Measurements from ENCODE around the gene ADAMTS4.
A peak's percentile ranks its signal among the peaks of the same experiment; 100 is the strongest.

The ADAMTS4 gene

DNA sequence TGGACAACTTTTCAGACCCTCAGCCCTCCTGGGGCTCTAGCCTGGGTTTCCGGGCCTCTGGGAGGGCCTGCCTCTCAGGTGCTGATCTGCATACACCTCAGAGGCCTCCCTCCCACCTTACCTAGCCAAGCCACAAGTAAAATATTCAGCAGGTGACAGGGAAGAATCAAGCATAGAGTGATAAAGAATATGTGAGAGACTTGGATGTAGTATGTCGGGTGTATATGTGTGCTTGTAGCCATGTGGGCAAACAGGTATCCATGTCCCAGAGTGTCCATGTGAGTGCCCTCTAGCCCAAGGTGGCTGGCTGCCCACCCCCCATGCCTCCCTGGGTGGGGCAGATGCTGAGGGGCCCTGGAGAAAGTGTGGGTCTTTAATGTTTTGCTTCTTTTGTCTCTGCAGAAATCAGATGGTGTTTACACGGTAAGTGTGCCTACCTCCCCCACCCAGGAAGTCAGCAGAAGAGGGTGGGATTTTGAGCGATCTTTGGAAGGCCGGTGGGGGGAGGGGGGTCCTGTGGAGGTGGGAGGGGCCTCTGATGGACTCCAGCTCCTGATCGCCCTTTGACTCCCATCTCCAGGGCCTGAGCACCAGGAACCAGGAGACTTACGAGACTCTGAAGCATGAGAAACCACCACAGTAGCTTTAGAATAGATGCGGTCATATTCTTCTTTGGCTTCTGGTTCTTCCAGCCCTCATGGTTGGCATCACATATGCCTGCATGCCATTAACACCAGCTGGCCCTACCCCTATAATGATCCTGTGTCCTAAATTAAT, 19.6 kb upstream of the ADAMTS4 start:
- DNase-seq = no peak

DNA sequence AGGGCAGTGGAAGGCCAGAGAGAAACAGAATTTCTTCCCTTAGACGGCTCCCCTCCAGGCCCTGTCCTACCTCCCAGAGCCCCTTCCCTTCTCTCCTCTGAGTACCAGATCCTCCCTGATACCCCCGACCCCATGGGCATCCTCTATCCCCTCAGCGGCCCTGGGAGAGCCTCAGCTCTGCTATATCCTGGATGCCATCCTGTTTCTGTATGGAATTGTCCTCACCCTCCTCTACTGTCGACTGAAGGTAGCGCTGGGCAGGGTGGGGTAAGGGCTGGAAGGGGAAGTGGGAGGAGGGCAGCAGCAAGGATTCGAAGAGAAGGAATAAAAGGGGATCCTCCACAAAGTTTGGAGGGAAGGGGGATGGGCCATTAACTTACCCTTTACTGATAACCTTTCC, 19.0 kb upstream of the ADAMTS4 start:
- DNase-seq = no peak

DNA sequence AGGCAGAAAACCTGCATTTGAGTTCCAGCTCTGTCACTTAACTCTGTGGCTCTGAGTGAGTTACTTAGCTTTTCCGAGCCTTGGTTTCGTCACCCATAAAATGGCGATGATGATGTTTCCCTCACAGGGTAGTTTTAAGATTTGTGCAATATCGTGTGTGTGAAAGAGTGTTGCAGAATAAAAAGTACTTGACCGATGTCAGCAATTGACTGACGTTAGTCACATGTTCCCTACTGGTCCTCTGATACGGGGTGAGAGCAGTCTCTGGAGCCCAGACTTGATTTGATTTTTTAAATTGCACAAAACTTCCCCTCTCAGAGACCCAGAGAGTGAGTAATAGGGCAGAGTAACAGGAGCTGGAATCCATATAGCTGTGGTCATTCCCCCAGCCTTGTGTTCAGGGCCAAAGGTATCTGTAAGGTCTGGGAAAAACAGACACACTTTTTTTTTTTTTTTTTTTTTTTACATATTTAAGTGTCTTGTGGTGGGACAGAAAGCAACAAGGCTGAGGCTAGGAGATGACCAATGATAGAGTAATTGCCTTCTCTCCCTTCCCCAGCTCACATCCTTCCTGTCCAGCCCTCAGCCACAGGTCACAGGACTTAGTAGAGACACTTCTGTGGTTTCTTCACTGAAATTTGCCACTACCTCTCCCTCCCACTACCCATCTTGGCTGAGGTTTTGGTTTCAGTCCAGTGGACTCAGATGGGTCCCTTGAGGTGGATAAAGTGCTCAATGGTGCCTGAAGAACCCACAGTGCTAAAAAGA, 18.3 kb upstream of the ADAMTS4 start:
- peak; percentile 58 for DNase-seq

DNA sequence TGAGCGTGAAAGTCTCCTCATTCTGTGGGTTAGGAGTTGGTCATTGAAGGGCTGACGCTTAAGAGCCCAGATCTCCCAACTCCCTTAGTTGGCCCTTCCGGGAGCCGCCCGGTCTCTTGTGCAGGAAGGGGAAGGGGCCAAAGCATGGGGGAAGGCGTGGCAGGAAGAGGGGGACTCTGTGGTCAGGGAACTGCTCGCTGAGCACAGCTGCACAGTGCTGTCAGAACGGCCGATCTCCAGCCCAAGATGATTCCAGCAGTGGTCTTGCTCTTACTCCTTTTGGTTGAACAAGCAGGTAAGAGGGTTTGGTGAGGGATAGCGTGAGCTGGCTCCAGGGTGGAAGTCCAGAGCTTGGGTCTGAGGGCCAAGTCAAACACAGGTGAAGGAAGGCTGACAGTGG, 16.2 kb upstream of the ADAMTS4 start, which contains the start of gene FCER1G:
Gene FCER1G, plus strand, starts transcription at position 220 of the 400 bp plus-strand sequence. Its CDS starts 27 bp downstream, at position 247.
- no peak for DNase-seq

DNA sequence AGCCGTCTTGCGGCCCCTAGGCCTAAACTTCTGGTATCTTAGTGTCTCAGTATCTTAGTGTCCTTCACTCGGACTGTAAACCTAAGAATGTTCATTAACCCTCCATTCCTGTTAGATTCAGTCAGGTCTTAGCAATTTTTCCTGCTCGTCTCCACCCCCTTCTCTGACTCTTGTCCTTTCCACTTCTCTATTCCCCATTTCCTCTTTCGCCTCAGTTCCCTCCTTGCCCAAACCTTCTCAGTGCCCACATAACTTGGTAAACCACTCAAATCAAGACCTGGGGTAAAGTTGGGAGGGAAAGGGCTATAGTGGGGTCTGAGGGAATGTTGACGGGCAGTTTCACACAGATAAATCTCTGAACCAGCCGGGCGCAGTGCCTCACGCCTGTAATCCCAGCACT, 15.5 kb upstream of the ADAMTS4 start:
- DNase-seq = no peak

DNA sequence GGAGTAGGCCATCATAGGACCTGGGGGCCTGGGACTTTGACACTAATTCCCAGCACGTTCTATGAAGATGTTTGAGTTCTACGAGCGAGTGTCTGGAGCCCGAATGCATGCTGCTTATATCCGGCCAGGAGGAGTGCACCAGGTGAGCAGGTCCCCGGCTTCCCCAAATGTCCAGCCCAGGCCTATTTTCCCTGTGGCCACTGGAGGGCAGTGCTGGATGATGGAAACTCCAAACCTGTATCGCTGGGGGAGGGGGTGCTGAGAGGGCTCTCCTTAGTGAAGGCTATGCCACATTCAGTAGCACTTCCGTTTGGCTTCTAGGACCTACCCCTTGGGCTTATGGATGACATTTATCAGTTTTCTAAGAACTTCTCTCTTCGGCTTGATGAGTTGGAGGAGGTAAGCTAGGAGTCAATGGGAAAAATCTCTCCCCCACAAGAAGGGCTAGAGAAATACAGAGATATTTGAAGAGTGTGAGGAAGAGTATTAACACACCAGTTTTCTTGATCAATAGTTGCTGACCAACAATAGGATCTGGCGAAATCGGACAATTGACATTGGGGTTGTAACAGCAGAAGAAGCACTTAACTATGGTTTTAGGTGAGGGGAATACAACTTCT, 11.0 kb upstream of the ADAMTS4 start:
- peak; percentile 71 for DNase-seq

DNA sequence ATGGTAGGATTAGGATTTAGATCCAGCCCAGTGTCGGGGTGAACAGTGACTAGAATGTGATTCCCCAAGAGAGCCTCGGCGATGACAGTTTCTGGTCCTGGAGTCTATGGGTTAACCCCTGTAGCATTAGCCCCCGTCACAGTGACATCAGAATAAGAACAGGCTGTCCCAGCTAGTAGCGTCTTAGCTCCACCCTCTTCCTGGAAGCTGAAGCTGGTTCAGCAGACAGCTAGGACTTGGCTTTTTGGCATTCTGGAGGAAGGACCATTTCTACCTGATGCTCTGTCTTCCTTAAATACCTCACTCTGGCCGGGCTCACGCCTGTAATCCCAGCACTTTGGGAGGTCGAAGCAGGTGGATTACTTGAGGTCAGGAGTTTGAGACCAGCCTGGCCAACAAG, 8.3 kb upstream of the ADAMTS4 start:
- no peak for DNase-seq

DNA sequence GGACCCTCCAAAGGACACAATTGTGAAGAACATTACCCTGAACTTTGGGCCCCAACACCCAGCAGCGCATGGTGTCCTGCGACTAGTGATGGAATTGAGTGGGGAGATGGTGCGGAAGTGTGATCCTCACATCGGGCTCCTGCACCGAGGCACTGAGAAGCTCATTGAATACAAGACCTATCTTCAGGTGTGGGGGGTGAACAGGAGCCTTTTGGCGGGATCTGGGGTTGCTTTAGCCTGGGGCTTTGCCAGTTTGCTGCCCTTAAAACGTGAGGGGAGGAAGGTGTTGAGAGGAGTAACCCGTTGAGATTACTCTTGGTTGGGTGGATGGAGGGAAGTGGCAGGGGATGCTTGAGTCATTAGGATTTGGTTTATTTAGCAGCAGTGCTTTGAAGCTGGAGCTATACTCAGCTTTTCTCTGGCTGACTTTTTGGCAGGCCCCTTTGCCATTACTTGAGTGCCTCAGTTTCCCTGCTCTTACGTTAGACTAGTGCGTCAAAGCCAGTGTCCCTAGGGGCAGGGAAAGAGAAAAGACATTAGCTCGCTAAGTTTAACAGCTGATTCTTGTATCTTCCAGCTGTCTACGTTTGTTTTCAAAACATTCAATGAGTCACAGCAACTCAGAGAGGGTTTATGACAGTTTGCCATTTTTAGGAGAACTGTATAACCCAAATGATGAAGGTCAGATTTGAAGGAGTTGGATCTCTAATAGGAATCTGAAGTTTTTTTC, 7.7 kb upstream of the ADAMTS4 start:
- DNase-seq = no peak

DNA sequence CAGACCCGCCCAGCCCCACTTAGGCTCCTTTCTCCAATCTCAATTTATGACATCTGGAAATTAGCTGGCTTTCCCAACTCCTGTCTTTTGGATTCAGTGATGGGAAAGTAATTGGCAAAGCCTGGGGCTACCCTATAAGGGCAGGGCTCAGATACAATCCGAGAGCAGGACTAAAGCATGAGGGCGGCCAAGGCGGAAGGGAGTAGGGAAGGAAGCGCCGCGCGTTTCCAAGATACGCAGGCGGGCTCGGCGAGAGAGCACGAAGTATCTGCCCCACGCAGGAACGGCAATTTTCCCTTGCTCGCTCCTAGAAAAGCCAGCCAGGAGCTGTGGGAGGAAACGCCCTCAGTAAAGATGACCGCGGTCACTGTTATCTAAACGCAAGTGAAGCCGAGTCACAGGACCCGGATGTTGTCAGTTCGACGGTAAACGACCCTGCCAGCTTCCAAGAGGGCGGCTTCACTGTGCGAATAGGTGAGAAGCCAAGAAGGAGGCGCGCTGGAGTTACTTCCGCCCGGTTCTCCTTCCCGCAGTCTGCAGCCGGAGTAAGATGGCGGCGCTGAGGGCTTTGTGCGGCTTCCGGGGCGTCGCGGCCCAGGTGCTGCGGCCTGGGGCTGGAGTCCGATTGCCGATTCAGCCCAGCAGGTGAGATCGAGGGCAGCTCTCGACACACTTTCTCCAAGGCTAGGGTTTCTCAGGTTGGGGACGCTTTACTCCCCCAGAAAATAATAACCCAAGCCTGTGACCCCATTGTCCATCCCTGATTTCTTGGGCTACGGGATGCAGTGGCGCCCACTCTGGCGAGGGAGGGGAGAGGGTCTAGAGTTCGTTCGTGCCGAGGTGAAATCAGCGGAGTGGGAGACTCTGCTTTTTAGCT, 3.2 kb upstream of the ADAMTS4 start, which contains the start of gene NDUFS2:
Gene NDUFS2, plus strand, starts transcription at position 532 of the 877 bp plus-strand sequence. Its CDS starts 19 bp downstream, at position 551.
- peak; percentile 94 for DNase-seq

DNA sequence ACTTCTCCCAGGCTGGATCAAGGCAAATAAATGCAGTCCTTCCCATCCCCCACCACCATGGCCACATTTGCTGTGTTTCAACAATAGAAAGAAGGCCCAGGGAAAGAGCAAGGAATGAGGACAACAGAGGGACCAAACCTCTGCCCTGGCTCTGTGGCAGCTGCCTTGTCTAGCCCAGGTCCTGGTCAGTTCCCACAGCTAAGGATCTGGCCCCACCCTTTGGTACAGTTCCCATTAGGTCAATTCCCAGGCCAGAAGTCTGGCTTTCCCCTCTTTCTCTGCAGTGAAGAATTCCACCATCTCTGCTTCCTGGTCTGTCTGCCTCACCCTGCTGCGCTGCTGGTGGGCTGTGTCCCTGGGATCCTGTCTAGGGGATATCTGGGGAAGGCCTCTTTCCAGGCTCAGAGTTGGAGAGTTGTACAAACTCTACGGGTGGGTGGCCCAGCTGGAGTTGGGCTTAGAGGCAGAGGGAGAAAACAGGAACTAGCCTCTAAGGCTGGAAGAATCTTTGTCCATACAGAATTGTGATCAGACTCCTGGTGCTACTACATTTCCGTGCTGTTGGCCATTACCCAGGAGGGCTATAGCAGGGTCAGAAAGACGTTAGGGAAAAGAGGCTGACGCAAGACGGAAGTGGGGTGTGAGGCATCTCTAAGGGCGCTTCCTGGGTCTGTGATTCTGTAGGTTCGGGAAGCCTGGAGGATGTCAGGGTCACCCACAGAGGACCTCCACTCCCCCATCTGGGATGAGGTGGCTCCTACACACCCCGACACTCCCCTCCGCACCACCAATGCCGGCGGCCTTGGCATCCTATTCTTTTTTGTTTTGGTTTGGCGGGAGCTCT, 2.4 kb upstream of the ADAMTS4 start:
- DNase-seq = no peak

DNA sequence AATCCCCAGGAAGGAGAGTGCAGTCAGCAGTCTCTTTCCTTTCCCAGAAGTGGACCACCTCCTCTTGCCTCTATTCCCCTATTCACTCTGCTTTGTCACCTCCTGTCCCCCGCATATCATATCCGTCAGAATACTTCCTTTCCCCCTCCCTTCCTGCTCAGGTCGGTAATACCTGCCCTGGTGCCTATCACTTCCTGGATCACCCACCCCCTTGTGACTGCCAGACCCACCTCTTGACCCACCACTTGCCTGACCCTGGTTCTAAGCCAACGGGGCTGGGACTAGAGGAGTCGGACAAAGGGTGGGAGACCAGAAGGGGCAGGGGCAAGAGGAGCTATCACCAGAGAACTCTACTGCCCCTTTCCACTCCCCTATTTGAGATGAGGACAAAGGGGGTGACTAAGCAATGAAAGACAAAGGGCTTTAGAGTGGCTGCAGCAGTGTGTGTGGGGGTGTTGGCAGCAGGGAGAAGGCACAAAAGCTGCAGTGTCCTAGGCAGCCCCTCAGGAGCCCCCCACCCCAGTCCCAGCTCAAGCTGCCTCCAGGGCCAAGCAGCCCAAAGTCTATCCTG, 1.7 kb upstream of the ADAMTS4 start:
- DNase-seq = no peak

DNA sequence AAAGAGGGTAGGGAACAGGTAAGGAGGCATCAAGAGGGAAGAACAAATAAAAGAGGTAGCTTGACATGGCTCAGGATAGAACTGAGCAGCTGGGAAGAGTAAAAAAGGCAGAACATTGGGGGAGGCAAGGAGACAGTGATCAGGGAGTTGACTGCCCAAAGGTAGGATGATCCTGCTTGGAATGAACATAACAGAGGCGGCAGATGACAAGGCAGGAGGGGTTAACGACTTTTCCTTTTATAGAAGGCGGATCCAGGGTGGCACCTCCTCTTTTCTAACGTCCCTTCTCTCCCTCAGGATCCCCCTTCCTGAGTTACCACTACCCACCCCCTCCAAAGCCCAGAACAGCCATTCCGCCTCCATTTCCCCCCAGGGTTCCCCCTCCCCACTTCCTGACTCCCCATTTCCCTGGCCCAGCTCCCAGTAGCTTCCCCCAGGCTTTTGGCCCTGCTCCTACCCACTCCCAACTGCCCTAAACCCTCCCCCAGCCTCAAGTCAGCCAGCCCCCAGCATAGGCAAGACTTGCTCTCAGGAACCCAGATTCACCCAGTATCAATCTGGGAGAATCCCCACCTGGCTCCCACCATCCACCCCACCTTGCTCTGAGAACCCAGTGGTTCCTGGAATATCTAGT, 769 bp upstream of the ADAMTS4 start:
- no peak for DNase-seq

DNA sequence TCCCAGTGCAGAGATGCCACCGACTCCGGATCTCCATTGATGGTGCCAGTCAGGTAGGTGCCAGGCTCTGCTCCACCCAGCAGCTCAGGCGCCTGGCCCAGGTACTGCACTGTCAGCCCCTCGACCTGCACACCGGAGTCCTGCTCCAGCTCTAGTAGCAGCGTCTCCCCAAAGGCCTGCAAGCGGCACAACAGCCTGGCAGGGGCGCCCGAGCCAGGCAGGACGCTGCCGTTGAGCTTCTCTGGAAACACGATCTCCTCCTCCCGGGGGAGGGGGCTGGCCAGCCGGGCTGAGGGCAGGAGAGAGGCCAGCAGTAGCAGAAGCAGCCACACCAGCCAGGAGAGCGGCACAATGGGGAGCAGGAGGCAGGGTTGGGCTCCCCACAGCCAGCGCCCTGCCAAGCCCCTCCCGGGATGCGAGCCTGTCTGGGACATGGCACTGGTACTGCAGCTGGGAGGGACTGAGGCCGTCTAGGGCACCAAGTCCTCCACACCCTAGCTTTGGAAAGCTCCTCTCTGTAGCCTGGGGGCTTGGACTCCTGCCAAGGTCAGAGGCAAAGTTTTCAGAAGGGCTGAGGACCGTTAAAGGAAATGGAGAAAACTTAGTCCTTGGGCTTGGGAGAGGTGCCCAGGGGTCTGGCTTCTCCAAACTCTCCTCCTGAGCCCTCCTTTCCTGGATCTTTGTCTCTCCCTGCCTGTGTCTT, 509 bp downstream of the ADAMTS4 start:
- DNase-seq = no peak

DNA sequence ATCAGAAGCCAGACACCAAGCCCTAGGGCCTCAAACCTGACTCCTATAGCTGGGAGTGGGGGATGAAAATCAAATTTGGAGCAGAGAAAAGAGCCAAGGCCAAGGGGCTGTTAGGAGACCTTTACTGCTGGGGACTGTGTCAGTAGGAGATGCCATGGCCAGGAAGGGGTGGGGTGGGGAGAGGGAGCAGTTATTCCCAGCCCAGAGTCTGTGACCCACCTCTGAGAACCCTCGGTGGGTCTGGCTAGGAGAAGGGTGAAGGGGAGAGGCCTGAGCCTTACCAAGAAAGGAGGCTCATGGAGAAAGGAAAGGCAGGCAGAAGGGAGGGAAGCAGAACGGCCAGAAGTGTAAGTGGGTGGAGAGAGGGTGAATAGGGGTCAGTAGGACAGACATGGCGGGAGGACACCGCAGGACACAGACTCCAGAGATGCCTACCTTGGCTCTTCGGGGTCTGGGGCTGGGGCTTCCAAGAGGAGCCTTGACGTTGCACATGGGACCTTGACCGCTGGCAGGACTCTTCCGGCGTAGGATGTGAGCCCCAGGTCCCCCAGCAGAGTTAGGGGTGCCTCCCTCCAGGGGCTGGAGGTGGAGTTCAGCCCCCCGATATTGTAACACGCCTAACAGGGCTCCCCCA, 1.2 kb downstream of the ADAMTS4 start:
- no peak for DNase-seq

DNA sequence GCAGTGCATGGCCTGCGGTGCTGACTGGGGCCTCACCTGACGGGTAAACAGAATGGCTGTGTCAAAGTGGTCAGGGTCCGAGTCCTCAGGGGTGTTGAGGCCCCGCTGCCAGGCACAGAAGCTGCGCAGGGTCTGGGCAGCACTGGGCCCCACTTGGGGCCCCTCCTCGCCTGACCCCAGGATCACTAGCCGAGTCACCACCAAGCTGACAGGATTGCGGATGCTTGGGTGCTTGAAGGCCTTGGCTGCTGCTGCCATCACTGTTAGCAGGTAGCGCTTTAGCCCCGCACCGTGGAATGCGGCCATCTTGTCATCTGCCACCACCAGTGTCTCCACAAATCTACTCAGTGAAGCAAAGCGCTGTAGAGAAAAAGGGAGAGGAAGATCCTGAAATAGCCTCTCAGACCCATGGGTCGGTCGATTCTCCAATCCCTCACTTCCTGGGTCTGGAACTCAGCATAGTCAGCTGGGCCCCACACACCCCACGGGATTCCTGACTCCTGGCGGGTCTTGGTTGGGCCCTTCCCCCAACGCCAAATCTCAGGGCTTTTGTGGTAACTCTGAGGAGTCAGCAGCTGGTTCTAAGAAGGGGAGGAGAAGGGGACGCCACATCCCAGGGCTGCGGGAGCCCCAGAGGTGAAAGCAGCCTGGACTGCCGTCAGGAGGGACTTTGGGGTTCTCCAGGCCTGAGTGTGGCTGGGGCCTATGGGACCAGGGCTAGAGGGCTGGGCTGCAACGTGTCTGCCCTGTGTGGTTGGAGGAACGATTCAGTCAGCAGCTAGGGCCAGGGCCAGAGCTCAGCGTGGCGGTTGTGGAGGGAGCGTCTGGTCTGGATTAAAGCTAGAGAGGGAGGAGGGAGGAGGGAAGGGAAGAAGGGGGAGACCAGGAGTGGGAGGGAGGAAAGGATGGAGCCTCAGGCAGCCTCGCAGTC, 2.1 kb downstream of the ADAMTS4 start:
- DNase-seq = no peak

DNA sequence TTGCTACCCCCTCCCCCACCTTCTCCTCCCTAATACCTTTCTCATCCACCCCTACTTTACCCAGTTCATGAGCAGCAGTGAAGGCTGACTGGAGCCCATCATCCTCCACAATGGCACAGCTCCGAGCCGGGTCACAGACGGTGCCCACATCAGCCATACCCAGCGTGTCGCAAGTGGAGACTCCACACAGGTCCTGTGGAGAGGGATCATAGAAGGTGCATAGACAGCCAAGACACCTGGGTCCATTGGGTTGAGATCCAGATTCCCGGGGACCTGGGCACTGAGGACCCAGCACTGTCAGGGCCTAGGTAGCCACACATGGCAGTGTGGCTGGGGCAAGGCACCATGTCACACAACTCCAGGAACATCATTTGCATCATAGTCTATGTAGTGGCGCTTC, 2.7 kb downstream of the ADAMTS4 start:
- no peak for DNase-seq

DNA sequence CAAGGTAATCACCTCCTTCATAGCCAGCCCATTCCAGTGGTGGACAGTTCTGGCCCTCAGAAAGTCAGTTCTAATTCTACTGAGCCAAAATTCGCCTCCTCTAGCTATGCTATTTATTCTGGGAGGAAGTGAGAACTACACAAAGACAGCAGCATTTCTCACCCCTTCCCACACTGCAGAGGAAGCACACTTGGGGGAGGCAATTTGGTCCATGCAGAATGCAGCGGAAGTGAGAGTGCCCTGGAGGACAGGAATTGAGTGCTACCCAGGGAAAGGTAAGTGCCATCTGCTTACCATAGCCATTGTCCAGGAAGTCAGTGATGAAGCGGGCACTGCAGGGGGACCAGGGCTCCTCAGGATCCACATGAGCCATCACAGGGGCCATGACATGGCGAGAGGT, 3.7 kb downstream of the ADAMTS4 start:
- DNase-seq = no peak
